HepG2 (cell line): ENCODE data around the gene ZC3H14. TPM values are rescaled to one million over a fixed set of nuclear protein-coding genes. Genes with fewer than 3 reads are reported as not detected.

Experiments used
- ATF3 ChIP-seq: sonication (generic); formaldehyde crosslinking; IDR thresholded peaks from 2 replicates; pipeline ENCODE4 v1.4.0; 2020; ENCODE audit warnings: missing genetic modification reagents
- ETV5 ChIP-seq: IDR thresholded peaks from 2 replicates; pipeline ENCODE4 v1.6.1; 2018; ENCODE audit warnings: missing biosample characterization, missing genetic modification reagents, inconsistent platforms, borderline replicate concordance
- IRF1 ChIP-seq: sonication (generic); formaldehyde crosslinking; IDR thresholded peaks from 2 replicates; pipeline ENCODE4 v1.4.0; 2020; ENCODE audit warnings: low read depth, mild to moderate bottlenecking, missing genetic modification reagents
- JARID2 ChIP-seq: sonication (generic); formaldehyde crosslinking; IDR thresholded peaks from 2 replicates; pipeline ENCODE4 v1.8.1; 2023; ENCODE audit warnings: missing genetic modification reagents, inconsistent platforms; ENCODE audit not compliant: insufficient replicate concordance
- KDM4B ChIP-seq: sonication (generic); formaldehyde crosslinking; IDR thresholded peaks from 2 replicates; pipeline ENCODE4 v1.4.0; 2020; ENCODE audit warnings: missing genetic modification reagents
- KDM6A ChIP-seq: IDR thresholded peaks from 2 replicates; pipeline ENCODE4 v1.6.1; 2016; ENCODE audit warnings: low read depth
- POGK ChIP-seq: sonication (generic); formaldehyde crosslinking; conservative IDR thresholded peaks from 2 replicates; pipeline ENCODE4 v1.8.0; 2022; ENCODE audit warnings: mild to moderate bottlenecking, moderate library complexity, missing genetic modification reagents
- SIN3B ChIP-seq: fragments of 150-350 bp; IDR thresholded peaks from 2 replicates; pipeline ENCODE4 v1.6.1; 2014; ENCODE audit warnings: low read length
- SMAD3 ChIP-seq: sonication (generic); formaldehyde crosslinking; IDR thresholded peaks from 2 replicates; pipeline ENCODE4 v1.4.0; 2020; ENCODE audit warnings: missing genetic modification reagents
- TAF15 ChIP-seq: fragments of 200-400 bp; formaldehyde crosslinking; IDR thresholded peaks from one replicate; pipeline ENCODE4 v1.6.1; 2018; ENCODE audit warnings: mild to moderate bottlenecking, low read depth, low read length; ENCODE audit not compliant: poor library complexity, severe bottlenecking
- THRA ChIP-seq: sonication (generic); formaldehyde crosslinking; IDR thresholded peaks from 2 replicates; pipeline ENCODE4 v1.4.0; 2020; ENCODE audit warnings: missing genetic modification reagents, borderline replicate concordance
- XRCC5 ChIP-seq: fragments of 200-400 bp; formaldehyde crosslinking; optimal IDR thresholded peaks from 2 replicates; pipeline ENCODE3; 2017; ENCODE audit warnings: mild to moderate bottlenecking, low read length
- ZBTB7B ChIP-seq: sonication (generic); formaldehyde crosslinking; IDR thresholded peaks from 2 replicates; pipeline ENCODE4 v1.4.0; 2020; ENCODE audit warnings: missing genetic modification reagents
- ZFP37 ChIP-seq: sonication (generic); formaldehyde crosslinking; IDR thresholded peaks from 2 replicates; pipeline ENCODE4 v1.4.0; 2020; ENCODE audit warnings: missing genetic modification reagents, borderline replicate concordance
- ZNF205 ChIP-seq: IDR thresholded peaks from 2 replicates; pipeline ENCODE4 v1.6.1; 2018; ENCODE audit warnings: missing biosample characterization, missing genetic modification reagents
- ZNF260 ChIP-seq: sonication (generic); formaldehyde crosslinking; IDR thresholded peaks from 2 replicates; pipeline ENCODE4 v1.4.0; 2020; ENCODE audit warnings: missing genetic modification reagents, low read depth, mild to moderate bottlenecking, borderline replicate concordance
- ZNF331 ChIP-seq: sonication (generic); formaldehyde crosslinking; IDR thresholded peaks from 2 replicates; pipeline ENCODE4 v1.4.0; 2020; ENCODE audit warnings: missing genetic modification reagents
- ZNF441 ChIP-seq: sonication (generic); formaldehyde crosslinking; IDR thresholded peaks from 2 replicates; pipeline ENCODE4 v1.7.0; 2021; ENCODE audit warnings: missing genetic modification reagents, borderline replicate concordance
- ZNF512B ChIP-seq: sonication (generic); formaldehyde crosslinking; IDR thresholded peaks from 2 replicates; pipeline ENCODE4 v1.5.1; 2020; ENCODE audit warnings: missing genetic modification reagents, mild to moderate bottlenecking, borderline replicate concordance
- ZNF552 ChIP-seq: sonication (generic); formaldehyde crosslinking; IDR thresholded peaks from 2 replicates; pipeline ENCODE4 v1.9.0; 2022; ENCODE audit warnings: missing genetic modification reagents, mild to moderate bottlenecking, borderline replicate concordance
- ZNF563 ChIP-seq: sonication (generic); formaldehyde crosslinking; IDR thresholded peaks from 2 replicates; pipeline ENCODE4 v1.8.0; 2022; ENCODE audit warnings: mild to moderate bottlenecking, moderate library complexity, missing genetic modification reagents
- ZNF792 ChIP-seq: IDR thresholded peaks from 2 replicates; pipeline ENCODE4 v1.6.1; 2016
- polyA plus RNA-seq, 8 experiments: library from polyadenylated mRNA; depleted of rRNA in 3 of 8; stranded (reverse) in 7 of 8; unstranded in 1 of 8; fragments of >200 nt; fragmentation: Illumina TruSeq in 4 of 8; extraction: Trizol in 4 of 8; gene quantifications; 2 replicates each; pipeline versions ENCODE4 v1.2.1 to v1.2.3, GENCODE V29; 2011 to 2016; ENCODE audit warnings: low read depth in 4 of 8, missing spikeins in 1 of 8, mixed read lengths in 1 of 8; ENCODE audit not compliant: insufficient read depth in 1 of 8
- total RNA-seq, 5 experiments: library from RNA; depleted of rRNA; stranded (reverse); fragments of >200 nt; fragmentation: Illumina TruSeq; extraction: Trizol; gene quantifications; 2 replicates each; pipeline ENCODE4 v1.2.3, GENCODE V29; 2016; ENCODE audit warnings: low read depth in 1 of 5

The ZC3H14 gene
- total and polyA plus RNA-seq, 2 of the 13 experiments (the other 11 are each of a cell fraction or from before 2014, with no cell fraction given) = 65.1 to 67.5 TPM

GRCh38 chr14:88562831-88563686, at the start of gene ZC3H14 (continued):
- no peak; the same call in 1 of the 2 replicates for TF ChIP-seq THRA (CRISPR knock-in tag)
- peak; percentile 87 for TF ChIP-seq ZNF552 (CRISPR knock-in tag)
- peak; percentile 39; the same call in 1 of the 2 replicates for TF ChIP-seq ETV5 (CRISPR knock-in tag)
- TF ChIP-seq ZNF512B (CRISPR knock-in tag) = no peak
- TF ChIP-seq ZNF792 (CRISPR knock-in tag) = peak; percentile 17; the same call in 1 of the 2 replicates
- peak; percentile 71; the same call in 1 of the 2 replicates for TF ChIP-seq ZNF205 (CRISPR knock-in tag)
- no peak for TF ChIP-seq KDM6A
- TF ChIP-seq ZBTB7B (CRISPR knock-in tag) = peak; percentile 61
- TF ChIP-seq SIN3B = no peak
- TF ChIP-seq ZNF441 = peak; percentile 95
- TF ChIP-seq ATF3 (CRISPR knock-in tag) = peak; percentile 43; the same call in 1 of the 2 replicates
- TF ChIP-seq XRCC5 = peak; percentile 54
- TF ChIP-seq ZFP37 (CRISPR knock-in tag) = no peak; the same call in 1 of the 2 replicates
- no peak for TF ChIP-seq JARID2 (CRISPR knock-in tag)
- peak; percentile 95 for TF ChIP-seq ZNF563 (CRISPR knock-in tag)
- TF ChIP-seq TAF15 = peak; percentile 95
- TF ChIP-seq SMAD3 = no peak; the same call in 1 of the 2 replicates
- peak; percentile 84; the same call in 1 of the 2 replicates for TF ChIP-seq IRF1 (CRISPR knock-in tag)
- TF ChIP-seq POGK (CRISPR knock-in tag) = peak; percentile 82
- 0 out of 2 replicates have a peak, but pooled peaks have one; percentile 15 for TF ChIP-seq KDM4B (CRISPR knock-in tag)
- no peak for TF ChIP-seq ZNF260 (CRISPR knock-in tag)
- TF ChIP-seq ZNF331 (CRISPR knock-in tag) = peak; percentile 73
